ENCODE measurements around the gene JMJD1C. TPM values are rescaled to one million over a fixed set of nuclear protein-coding genes. Genes with fewer than 3 reads are reported as not detected.

JMJD1C gene
- total RNA-seq, 1 experiment from 2014 or later, result 180 TPM

DNA sequence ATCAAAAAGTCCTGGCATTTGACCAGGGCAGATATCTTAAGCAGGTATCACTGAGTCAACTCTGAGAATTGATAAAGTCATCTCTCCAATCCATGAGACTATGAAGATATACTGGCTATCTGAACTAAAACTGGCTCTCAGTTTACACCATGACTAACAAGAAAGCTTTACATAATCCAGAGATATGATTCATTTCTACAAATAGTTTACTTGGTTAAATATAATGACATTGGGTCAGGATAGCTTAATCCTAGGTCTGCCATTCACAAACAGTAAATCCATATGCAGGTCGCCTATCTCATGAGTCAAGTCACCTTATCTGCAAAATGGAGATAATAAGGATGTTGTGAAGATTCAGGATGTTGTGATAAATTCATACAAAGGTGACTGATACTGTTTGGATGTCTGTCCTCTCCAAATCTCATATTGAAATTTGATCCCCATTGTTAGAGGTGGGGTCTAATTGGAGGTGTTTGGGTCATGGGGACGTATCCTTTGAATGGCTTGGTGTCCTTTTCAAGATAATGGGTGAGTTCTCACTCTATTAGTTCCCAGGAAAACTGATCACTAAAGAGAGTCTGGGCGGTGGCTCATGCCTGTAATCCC lies 117.4 kb downstream of the JMJD1C start (continued):
- TF ChIP-seq ZNF219 (CRISPR knock-in tag; IDR thresholded peaks at IDR 0.05; ENCODE audit: borderline replicate concordance), result no peak

DNA sequence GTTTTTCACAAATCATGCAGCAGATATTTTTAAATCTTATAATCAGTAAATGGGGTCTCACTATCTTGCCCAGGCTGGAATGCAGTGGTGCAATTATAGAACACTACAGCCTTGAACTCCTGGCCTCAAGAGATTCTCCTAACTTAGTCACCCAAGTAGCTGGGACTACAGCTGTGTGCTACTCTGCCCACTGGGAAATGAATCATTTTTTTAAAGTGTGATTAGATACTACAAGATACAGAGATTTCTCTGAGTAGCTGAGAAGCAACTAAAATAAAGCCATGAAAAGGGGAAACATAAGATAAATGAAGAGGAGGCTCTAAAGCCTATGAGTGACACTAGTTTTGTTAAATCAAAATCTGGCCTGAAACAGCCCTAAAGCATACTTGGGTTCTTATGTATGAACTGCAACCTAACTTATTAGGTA lies 119.7 kb downstream of the JMJD1C start:
- DNase-seq (ENCODE audit: low spot score) (no peak), ATAC-seq (no peak)
- Mint-ChIP-seq H3K4me3 (no peak overlapping the region), H3K36me3 (no peaks in the 10 kb centered on the region), H3K4me1 (no peaks in the 10 kb centered on the region), H3K27ac (peak overlapping the region; percentile 37; the same call in 1 of the 2 replicates), H3K27me3 (ENCODE audit: low read depth) (no peaks in the 10 kb centered on the region), H3K9me3 (no peaks in the 10 kb centered on the region)
- TF ChIP-seq ZNF121 (CRISPR knock-in tag; IDR thresholded peaks at IDR 0.05), result peak; percentile 42; the same call in 1 of the 2 replicates
- TF ChIP-seq ZNF263 (CRISPR knock-in tag; IDR thresholded peaks at IDR 0.05; ENCODE audit: low read depth), result no peak
- ChIA-PET CTCF (interaction anchor here (0.6 kb wide), 1 partner anchor 11 kb away, joined by 4 read pairs; no protein-coding TSS in a partner anchor), POLR2A (interaction anchor here (0.6 kb wide), 1 partner anchor 294 kb away, joined by 3 read pairs; no protein-coding TSS in a partner anchor)

DNA sequence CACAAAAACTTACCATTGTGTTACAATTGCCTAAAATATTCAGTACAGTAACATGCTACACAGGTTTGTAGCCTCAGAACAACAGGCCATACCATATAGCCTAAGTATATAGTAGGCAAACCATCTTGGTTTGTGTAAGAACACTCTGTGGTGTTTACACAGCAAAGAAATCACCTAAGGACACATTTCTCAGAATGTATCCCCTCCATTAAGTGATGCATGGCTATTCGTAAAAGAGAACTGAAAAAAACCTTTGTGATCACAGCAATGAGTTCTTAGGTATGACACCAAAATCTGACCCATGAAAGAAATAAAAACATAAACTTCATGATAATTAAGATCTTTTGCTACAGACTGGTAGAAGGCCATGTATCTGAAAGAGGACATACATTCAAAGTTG lies 121.5 kb downstream of the JMJD1C start:
- H3K36me3 Mint-ChIP-seq, result no peaks in the 10 kb centered on the region
- no peaks in the 10 kb centered on the region for H3K27me3 Mint-ChIP-seq (ENCODE audit: low read depth)
- H3K4me1 Mint-ChIP-seq, result no peaks in the 10 kb centered on the region
- ATAC-seq (no peak), DNase-seq (ENCODE audit: low spot score) (no peak)
- H3K9me3 Mint-ChIP-seq, result no peaks in the 10 kb centered on the region
- ChIA-PET POLR2A (no interaction called here), CTCF (no interaction called here)
- no peak overlapping the region for H3K4me3 Mint-ChIP-seq
- TF ChIP-seq NFE2L1 (CRISPR knock-in tag; IDR thresholded peaks at IDR 0.05) (no peak), HMGA2 (CRISPR knock-in tag; IDR thresholded peaks at IDR 0.05) (no peak), ELF4 (CRISPR knock-in tag; IDR thresholded peaks at IDR 0.05; ENCODE audit: low read depth) (no peak), ZNF263 (CRISPR knock-in tag; IDR thresholded peaks at IDR 0.05; ENCODE audit: low read depth) (no peak), ATF3 (CRISPR knock-in tag; conservative IDR thresholded peaks at IDR 0.05) (no peak), ZMAT4 (CRISPR knock-in tag; IDR thresholded peaks at IDR 0.05) (no peak), SP1 (CRISPR knock-in tag; conservative IDR thresholded peaks at IDR 0.05) (no peak), USF2 (CRISPR knock-in tag; IDR thresholded peaks at IDR 0.05) (no peak), GTF2I (CRISPR knock-in tag; conservative IDR thresholded peaks at IDR 0.05) (no peak), ATF6 (CRISPR knock-in tag; IDR thresholded peaks at IDR 0.05) (no peak), ZNF423 (CRISPR knock-in tag; IDR thresholded peaks at IDR 0.05) (no peak), ZNF219 (CRISPR knock-in tag; IDR thresholded peaks at IDR 0.05; ENCODE audit: borderline replicate concordance) (no peak), SMAD4 (CRISPR knock-in tag; IDR thresholded peaks at IDR 0.05) (no peak), CBFB (CRISPR knock-in tag; IDR thresholded peaks at IDR 0.05; ENCODE audit: low read depth) (no peak), JAZF1 (CRISPR knock-in tag; IDR thresholded peaks at IDR 0.05) (no peak)
- TF ChIP-seq, protein P1, sequence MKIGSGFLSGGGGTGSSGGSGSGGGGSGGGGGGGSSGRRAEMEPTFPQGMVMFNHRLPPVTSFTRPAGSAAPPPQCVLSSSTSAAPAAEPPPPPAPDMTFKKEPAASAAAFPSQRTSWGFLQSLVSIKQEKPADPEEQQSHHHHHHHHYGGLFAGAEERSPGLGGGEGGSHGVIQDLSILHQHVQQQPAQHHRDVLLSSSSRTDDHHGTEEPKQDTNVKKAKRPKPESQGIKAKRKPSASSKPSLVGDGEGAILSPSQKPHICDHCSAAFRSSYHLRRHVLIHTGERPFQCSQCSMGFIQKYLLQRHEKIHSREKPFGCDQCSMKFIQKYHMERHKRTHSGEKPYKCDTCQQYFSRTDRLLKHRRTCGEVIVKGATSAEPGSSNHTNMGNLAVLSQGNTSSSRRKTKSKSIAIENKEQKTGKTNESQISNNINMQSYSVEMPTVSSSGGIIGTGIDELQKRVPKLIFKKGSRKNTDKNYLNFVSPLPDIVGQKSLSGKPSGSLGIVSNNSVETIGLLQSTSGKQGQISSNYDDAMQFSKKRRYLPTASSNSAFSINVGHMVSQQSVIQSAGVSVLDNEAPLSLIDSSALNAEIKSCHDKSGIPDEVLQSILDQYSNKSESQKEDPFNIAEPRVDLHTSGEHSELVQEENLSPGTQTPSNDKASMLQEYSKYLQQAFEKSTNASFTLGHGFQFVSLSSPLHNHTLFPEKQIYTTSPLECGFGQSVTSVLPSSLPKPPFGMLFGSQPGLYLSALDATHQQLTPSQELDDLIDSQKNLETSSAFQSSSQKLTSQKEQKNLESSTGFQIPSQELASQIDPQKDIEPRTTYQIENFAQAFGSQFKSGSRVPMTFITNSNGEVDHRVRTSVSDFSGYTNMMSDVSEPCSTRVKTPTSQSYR (CRISPR knock-in tag; IDR thresholded peaks at IDR 0.05), result no peak
- TF ChIP-seq, protein P2, sequence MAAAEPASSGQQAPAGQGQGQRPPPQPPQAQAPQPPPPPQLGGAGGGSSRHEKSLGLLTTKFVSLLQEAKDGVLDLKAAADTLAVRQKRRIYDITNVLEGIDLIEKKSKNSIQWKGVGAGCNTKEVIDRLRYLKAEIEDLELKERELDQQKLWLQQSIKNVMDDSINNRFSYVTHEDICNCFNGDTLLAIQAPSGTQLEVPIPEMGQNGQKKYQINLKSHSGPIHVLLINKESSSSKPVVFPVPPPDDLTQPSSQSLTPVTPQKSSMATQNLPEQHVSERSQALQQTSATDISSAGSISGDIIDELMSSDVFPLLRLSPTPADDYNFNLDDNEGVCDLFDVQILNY (CRISPR knock-in tag; IDR thresholded peaks at IDR 0.05), result no peak
- H3K27ac Mint-ChIP-seq, result no peak overlapping the region
